Measurements from ENCODE around the gene IFNG-AS1. TPM values are rescaled to one million over a fixed set of nuclear protein-coding genes. Genes with fewer than 3 reads are reported as not detected.

IFNG-AS1 gene
- total and polyA plus RNA-seq, 3 experiments from 2014 or later, result 0.95 to 35.4 (median 1.6) TPM

DNA sequence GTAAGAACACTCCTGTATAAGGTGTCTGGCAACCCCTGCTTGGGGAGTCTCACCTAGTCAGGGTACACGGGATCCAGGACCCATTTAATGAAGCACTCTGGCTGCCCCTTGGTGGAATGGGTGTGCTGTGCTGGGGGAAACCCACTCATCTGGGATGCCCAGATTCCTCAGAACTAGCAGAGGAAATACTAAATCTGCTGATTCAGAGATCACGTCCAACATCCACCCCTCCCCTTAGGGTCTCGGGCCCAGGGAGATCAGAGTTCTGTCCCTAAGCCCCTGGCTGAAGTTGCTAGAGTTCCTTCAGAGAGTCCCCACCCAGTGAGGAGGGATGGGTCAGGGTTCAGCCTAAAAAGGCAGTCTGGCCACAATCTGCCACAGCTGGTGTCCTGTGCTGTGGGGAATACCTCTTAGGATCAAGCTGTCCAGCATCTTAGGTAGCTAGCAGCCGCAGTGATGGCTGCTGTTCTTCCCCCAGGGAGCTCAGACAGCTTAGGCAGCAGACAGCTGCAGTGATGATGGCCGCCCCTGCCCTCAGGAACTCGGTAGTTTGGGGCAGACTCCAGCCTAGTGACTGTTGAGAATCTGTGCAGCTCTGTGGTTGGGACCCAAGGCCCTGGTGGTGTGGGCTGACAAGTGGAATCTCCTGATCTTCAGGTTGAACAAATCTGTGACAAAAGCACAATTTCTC lies 74.8 kb downstream of the IFNG-AS1 start:
- H3K27ac Mint-ChIP-seq, result peak overlapping the region in 1 of 8 donors; percentile 41
- peaks cover 31 to 51% (median 40%) of the 10 kb centered on the region in 5 donors for H3K9me3 Mint-ChIP-seq
- peaks cover 9 to 39% (median 27%) of the 10 kb centered on the region in 3 donors for H3K4me1 Mint-ChIP-seq
- Histone ChIP-seq H3K27me3 (ENCODE audit: insufficient read depth, low read length, poor library complexity, severe bottlenecking) (no peaks in the 10 kb centered on the region), H3K36me3 (ENCODE audit: insufficient read depth, low read length) (no peaks in the 10 kb centered on the region), H3K27ac (ENCODE audit: low read depth, low read length) (no peak overlapping the region), H3K9me3 (ENCODE audit: low read length) (no peaks in the 10 kb centered on the region), H3K4me3 (ENCODE audit: low read length) (no peak overlapping the region), H3K4me1 (ENCODE audit: insufficient read depth, low read length) (no peaks in the 10 kb centered on the region)
- POLR2A ChIA-PET, result no interaction called here
- DNase-seq, result no peak
- H3K36me3 Mint-ChIP-seq, result peaks cover 13 to 79% (median 25%) of the 10 kb centered on the region in 3 donors
- CTCF ChIA-PET, result interaction anchor here (1.4 kb wide), 1 partner anchor 23 kb away, joined by 3 read pairs; no protein-coding TSS in a partner anchor
- H3K27me3 Mint-ChIP-seq, result peaks cover 0 to 2% of the 10 kb centered on the region in 2 donors
- no peak overlapping the region for H3K4me3 Mint-ChIP-seq

GRCh38 chr12:68065163-68065562 lies 75.9 kb downstream of the IFNG-AS1 start:
- ChIA-PET CTCF (interaction anchor here (1.4 kb wide), 1 partner anchor 24 kb away, joined by 3 read pairs; no protein-coding TSS in a partner anchor), POLR2A (no interaction called here)
- no peak overlapping the region for H3K27ac ChIP-seq (ENCODE audit: low read depth, low read length)
- H3K27ac Mint-ChIP-seq, result no peak overlapping the region
- H3K9me3 ChIP-seq (ENCODE audit: low read length), result no peaks in the 10 kb centered on the region
- peaks cover 13 to 74% (median 22%) of the 10 kb centered on the region in 3 donors for H3K36me3 Mint-ChIP-seq
- no peaks in the 10 kb centered on the region for H3K4me1 ChIP-seq (ENCODE audit: insufficient read depth, low read length)
- no peaks in the 10 kb centered on the region for H3K27me3 ChIP-seq (ENCODE audit: insufficient read depth, low read length, poor library complexity, severe bottlenecking)
- no peak for DNase-seq
- H3K27me3 Mint-ChIP-seq, result peaks cover 0 to 2% of the 10 kb centered on the region in 2 donors
- H3K4me3 Mint-ChIP-seq, result no peak overlapping the region
- peaks cover 11 to 49% (median 32%) of the 10 kb centered on the region in 3 donors for H3K4me1 Mint-ChIP-seq
- H3K36me3 ChIP-seq (ENCODE audit: insufficient read depth, low read length), result no peaks in the 10 kb centered on the region
- H3K9me3 Mint-ChIP-seq, result peaks cover 29 to 41% (median 32%) of the 10 kb centered on the region in 5 donors
- H3K4me3 ChIP-seq (ENCODE audit: low read length), result no peak overlapping the region

DNA sequence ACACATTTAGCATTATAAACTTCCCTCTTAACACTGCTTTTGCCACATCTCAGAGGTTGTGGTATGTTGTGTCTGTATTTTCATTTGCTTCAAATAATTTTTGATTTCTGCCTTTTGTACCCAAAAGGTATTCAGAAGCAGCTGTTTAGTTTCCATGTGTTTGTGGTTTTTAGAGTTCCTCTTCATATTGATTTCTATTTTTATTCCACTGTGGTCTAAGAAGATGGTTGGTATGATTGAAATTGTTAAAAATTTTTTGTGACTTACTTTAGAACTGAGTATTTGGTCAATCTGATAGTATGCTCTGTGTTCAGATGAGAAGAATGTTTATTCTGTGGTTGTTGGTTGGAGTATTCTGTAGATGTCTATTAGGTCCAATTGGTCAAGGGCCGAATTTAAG lies 76.4 kb downstream of the IFNG-AS1 start:
- CTCF ChIA-PET, result no interaction called here

DNA sequence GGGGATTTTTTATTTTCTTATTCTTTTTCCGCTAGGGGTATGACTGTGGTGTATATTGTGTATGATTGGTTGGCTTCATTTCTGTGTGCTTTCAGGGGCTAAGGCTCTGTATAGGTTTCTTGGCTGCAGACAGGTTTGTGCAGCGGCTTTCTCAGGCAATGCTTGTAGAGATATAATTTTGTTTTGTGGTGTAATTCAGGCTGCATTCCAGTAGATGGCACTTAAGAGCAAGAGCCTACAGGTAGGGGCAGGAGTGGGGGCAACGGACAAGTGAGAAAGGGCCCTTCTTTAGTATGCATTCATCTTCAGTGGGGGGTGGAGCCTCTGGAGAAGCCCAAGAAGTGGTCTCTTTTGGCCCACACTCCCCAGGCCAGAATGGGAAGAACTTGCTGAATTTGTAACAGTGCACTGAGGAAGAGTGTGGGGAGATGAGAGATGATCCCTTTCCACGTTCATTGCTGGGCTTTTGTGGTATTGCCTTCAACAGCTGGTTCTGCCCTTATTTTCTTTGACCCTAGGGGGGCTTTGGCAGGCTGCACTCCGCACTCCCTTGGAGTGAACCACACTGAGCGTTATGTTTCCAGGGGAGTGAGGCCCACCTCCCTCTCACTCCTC lies 78.6 kb downstream of the IFNG-AS1 start:
- peaks cover 0 to 2% of the 10 kb centered on the region in 2 donors for H3K27me3 Mint-ChIP-seq
- no peak overlapping the region for H3K4me3 Mint-ChIP-seq
- Histone ChIP-seq H3K4me1 (ENCODE audit: insufficient read depth, low read length) (no peaks in the 10 kb centered on the region), H3K27me3 (ENCODE audit: insufficient read depth, low read length, poor library complexity, severe bottlenecking) (no peaks in the 10 kb centered on the region), H3K4me3 (ENCODE audit: low read length) (no peak overlapping the region), H3K9me3 (ENCODE audit: low read length) (no peaks in the 10 kb centered on the region), H3K27ac (ENCODE audit: low read depth, low read length) (no peak overlapping the region), H3K36me3 (ENCODE audit: insufficient read depth, low read length) (no peaks in the 10 kb centered on the region)
- no peak for DNase-seq
- POLR2A ChIA-PET, result no interaction called here
- peaks cover 15 to 53% (median 32%) of the 10 kb centered on the region in 3 donors for H3K4me1 Mint-ChIP-seq
- CTCF ChIA-PET, result interaction anchor here (1.1 kb wide), 1 partner anchor 10 kb away, joined by 3 read pairs; no protein-coding TSS in a partner anchor
- H3K27ac Mint-ChIP-seq, result no peak overlapping the region
- peaks cover 6 to 50% (median 14%) of the 10 kb centered on the region in 3 donors for H3K36me3 Mint-ChIP-seq
- peaks cover 12 to 25% (median 19%) of the 10 kb centered on the region in 5 donors for H3K9me3 Mint-ChIP-seq

More for the DNA sequence above, 76.4 kb downstream of the IFNG-AS1 start:
- H3K4me3 Mint-ChIP-seq, result peak overlapping the region in 1 of 7 donors; percentile 5
- peaks cover 0 to 2% of the 10 kb centered on the region in 2 donors for H3K27me3 Mint-ChIP-seq
- no peaks in the 10 kb centered on the region for H3K27me3 ChIP-seq (ENCODE audit: insufficient read depth, low read length, poor library complexity, severe bottlenecking)
- no peak overlapping the region for H3K4me3 ChIP-seq (ENCODE audit: low read length)
- H3K9me3 ChIP-seq (ENCODE audit: low read length), result no peaks in the 10 kb centered on the region
- POLR2A ChIA-PET, result no interaction called here
- H3K4me1 Mint-ChIP-seq, result peaks cover 13 to 54% (median 32%) of the 10 kb centered on the region in 3 donors
- no peaks in the 10 kb centered on the region for H3K4me1 ChIP-seq (ENCODE audit: insufficient read depth, low read length)
- no peak overlapping the region for H3K27ac Mint-ChIP-seq
- H3K36me3 Mint-ChIP-seq, result peaks cover 13 to 68% (median 21%) of the 10 kb centered on the region in 3 donors
- no peaks in the 10 kb centered on the region for H3K36me3 ChIP-seq (ENCODE audit: insufficient read depth, low read length)
- no peak for DNase-seq
- H3K27ac ChIP-seq (ENCODE audit: low read depth, low read length), result no peak overlapping the region
- H3K9me3 Mint-ChIP-seq, result peaks cover 24 to 36% (median 31%) of the 10 kb centered on the region in 5 donors

GRCh38 chr12:68069275-68069674 lies 80.0 kb downstream of the IFNG-AS1 start:
- no peak for DNase-seq
- H3K27ac Mint-ChIP-seq, result peak overlapping the region in 1 of 8 donors; percentile 6
- Histone ChIP-seq H3K4me3 (ENCODE audit: low read length) (no peak overlapping the region), H3K27ac (ENCODE audit: low read depth, low read length) (no peak overlapping the region), H3K4me1 (ENCODE audit: insufficient read depth, low read length) (no peaks in the 10 kb centered on the region), H3K36me3 (ENCODE audit: insufficient read depth, low read length) (no peaks in the 10 kb centered on the region), H3K27me3 (ENCODE audit: insufficient read depth, low read length, poor library complexity, severe bottlenecking) (no peaks in the 10 kb centered on the region), H3K9me3 (ENCODE audit: low read length) (no peaks in the 10 kb centered on the region)
- ChIA-PET POLR2A (no interaction called here), CTCF (no interaction called here)
- peaks cover 0 to 2% of the 10 kb centered on the region in 2 donors for H3K27me3 Mint-ChIP-seq
- peaks cover 5 to 42% (median 14%) of the 10 kb centered on the region in 3 donors for H3K36me3 Mint-ChIP-seq
- H3K4me3 Mint-ChIP-seq, result no peak overlapping the region
- H3K4me1 Mint-ChIP-seq, result peaks cover 15 to 55% (median 34%) of the 10 kb centered on the region in 3 donors
- peaks cover 12 to 25% (median 19%) of the 10 kb centered on the region in 5 donors for H3K9me3 Mint-ChIP-seq

Other genes starting within 250 kb of the IFNG-AS1 start
- 100 to 1,000 TPM; 408 to 427 TPM for gene IFNG, start 170.3 kb downstream of the IFNG-AS1 start, total RNA-seq
- gene IFNG, start 170.3 kb downstream of the IFNG-AS1 start, polyA plus RNA-seq, result 7.3 TPM
- under 1 TPM; 0.88 to 1.00 TPM for gene IL26, start 236.4 kb downstream of the IFNG-AS1 start, total RNA-seq
- gene IL26, start 236.4 kb downstream of the IFNG-AS1 start, polyA plus RNA-seq, result 0.28 TPM